Mesothelial cell of epicardium (in vitro differentiated cells): ENCODE measurements around the gene PDF. TPM values are rescaled to one million over a fixed set of nuclear protein-coding genes. Genes with fewer than 3 reads are reported as not detected.
"Not testable (repeated sequence)": the region's sequence is repeated elsewhere in the genome, so short reads cannot be mapped to it uniquely, and the experiment has no call there.

Experiments used
- DNase-seq, 2 experiments: peaks; one replicate each; pipeline ENCODE4 v3.0.0; 2021; ENCODE audit warnings: low spot score in 2 of 2; ENCODE audit not compliant: unreplicated experiment in 2 of 2
- H3K27ac Mint-ChIP-seq: 2 replicates; pipeline ENCODE4 v1.8.0; 2021; ENCODE audit warnings: mixed read lengths
- H3K27me3 Mint-ChIP-seq: 2 replicates; pipeline ENCODE4 v1.8.0; 2021; ENCODE audit warnings: low read depth, mixed read lengths
- H3K36me3 Mint-ChIP-seq: 2 replicates; pipeline ENCODE4 v1.8.0; 2021; ENCODE audit warnings: mixed read lengths
- H3K4me1 Mint-ChIP-seq: 2 replicates; pipeline ENCODE4 v1.8.0; 2021; ENCODE audit warnings: mixed read lengths
- H3K4me3 Mint-ChIP-seq: 2 replicates; pipeline ENCODE4 v1.8.0; 2021; ENCODE audit warnings: mild to moderate bottlenecking, moderate library complexity, mixed read lengths
- H3K9me3 Mint-ChIP-seq: 2 replicates; pipeline ENCODE4 v1.8.0; 2021; ENCODE audit warnings: mixed read lengths
- CTCF ChIP-seq: fragments of 200-600 bp; sonication (generic); IDR thresholded peaks from one replicate; pipeline ENCODE4 v1.5.0; 2021; ENCODE audit warnings: antibody characterized with exemption; ENCODE audit not compliant: unreplicated experiment
- total RNA-seq: library from RNA; stranded (reverse); gene quantifications from 3 replicates; pipeline ENCODE4 v1.2.1, GENCODE V29; 2021

Gene PDF
- total RNA-seq, 1 donor from 2014 or later, result 14.1 TPM

- H3K27ac Mint-ChIP-seq, result no peak overlapping the region
- no peaks in the 10 kb centered on the region for H3K4me1 Mint-ChIP-seq
- TF ChIP-seq CTCF, result no peak
- DNase-seq, result no peak
- peaks cover 26% of the 10 kb centered on the region for H3K36me3 Mint-ChIP-seq
- H3K27me3 Mint-ChIP-seq, result no peaks in the 10 kb centered on the region
- no peaks in the 10 kb centered on the region for H3K9me3 Mint-ChIP-seq
- no peak overlapping the region for H3K4me3 Mint-ChIP-seq
Observed at GRCh38 chr16:69363281-69363717, 32.9 kb upstream of the PDF start.

GRCh38 chr16:69360070-69360469 lies 29.7 kb upstream of the PDF start:
- not testable (repeated sequence) for H3K27ac Mint-ChIP-seq, H3K4me1 Mint-ChIP-seq, H3K4me3 Mint-ChIP-seq, DNase-seq, H3K9me3 Mint-ChIP-seq, H3K27me3 Mint-ChIP-seq
- peaks cover 19% of the 10 kb centered on the region for H3K36me3 Mint-ChIP-seq

GRCh38 chr16:69351309-69352027 lies 21.1 kb upstream of the PDF start, which contains the start of gene TMED6:
Gene TMED6 (minus strand): TSS chr16:69351786. CDS start chr16:69351753, 33 bp downstream.
- no peaks in the 10 kb centered on the region for H3K9me3 Mint-ChIP-seq
- H3K27ac Mint-ChIP-seq, result no peak within 1 kb of the TSS
- no peak within 1 kb of the TSS for H3K4me3 Mint-ChIP-seq
- H3K36me3 Mint-ChIP-seq, result peaks cover 22% of the 10 kb centered on the region
- no peaks in the 10 kb centered on the region for H3K27me3 Mint-ChIP-seq
- no peaks in the 10 kb centered on the region for H3K4me1 Mint-ChIP-seq
- no peak for DNase-seq
- no peak for TF ChIP-seq CTCF

GRCh38 chr16:69350536-69351133 lies 20.2 kb upstream of the PDF start:
- no peak for TF ChIP-seq CTCF
- no peak overlapping the region for H3K27ac Mint-ChIP-seq
- H3K4me1 Mint-ChIP-seq, result no peaks in the 10 kb centered on the region
- H3K9me3 Mint-ChIP-seq, result no peaks in the 10 kb centered on the region
- no peaks in the 10 kb centered on the region for H3K27me3 Mint-ChIP-seq
- DNase-seq, result no peak
- no peak overlapping the region for H3K4me3 Mint-ChIP-seq
- peaks cover 22% of the 10 kb centered on the region for H3K36me3 Mint-ChIP-seq

- H3K27ac Mint-ChIP-seq, result no peak overlapping the region
- peaks cover 16% of the 10 kb centered on the region for H3K36me3 Mint-ChIP-seq
- no peaks in the 10 kb centered on the region for H3K9me3 Mint-ChIP-seq
Observed at GRCh38 chr16:69349536-69349935, 19.1 kb upstream of the PDF start.

More at GRCh38 chr16:69349536-69349935, 19.1 kb upstream of the PDF start:
- H3K4me3 Mint-ChIP-seq, result no peak overlapping the region
- no peaks in the 10 kb centered on the region for H3K4me1 Mint-ChIP-seq
- no peak for TF ChIP-seq CTCF
- no peak for DNase-seq
- no peaks in the 10 kb centered on the region for H3K27me3 Mint-ChIP-seq
